HepG2 (cell line): ENCODE data around the gene KATNAL2. TPM values are rescaled to one million over a fixed set of nuclear protein-coding genes. Genes with fewer than 3 reads are reported as not detected.

Experiments used
- ATAC-seq: fragments of 200-7000 bp; cut with Tn5 transposase; 3 replicates; pipeline ENCODE4 v1.9.1; 2020; ENCODE audit warnings: mild to moderate bottlenecking, moderate library complexity
- BruUV-seq: library from RNA; stranded (reverse); fragments of 400-500 nt; replicated peaks from 2 replicates; lab custom pipeline; 2021; lab: Mats Ljungman, UMichigan
- CTCF ChIA-PET: fragments of 300-600 bp; formaldehyde crosslinking; extraction: SDS; loops from one replicate; lab custom pipeline; 2021; ENCODE audit warnings: low total read pairs, inconsistent platforms, low intra/inter-chr PET ratio; lab: Yijun Ruan, JAX
- POLR2A ChIA-PET: fragments of 350-600 bp; sonication (Branson Sonifier 250); formaldehyde crosslinking; loops from one replicate; lab custom pipeline; 2020; ENCODE audit warnings: antibody characterized with exemption, inconsistent platforms; lab: Yijun Ruan, JAX
- DNase-seq: peaks from one replicate; pipeline ENCODE4 v3.0.0-alpha.2; 2015; ENCODE audit warnings: low spot score
- FAIRE-seq: peaks from 3 replicates; lab custom pipeline; 2011; peaks lifted over from hg19 to GRCh38; lab: Jason Lieb, UNC
- H2AFZ ChIP-seq: one replicate; pipeline ENCODE4 v1.6.1; 2011; ENCODE audit warnings: low read length, inconsistent platforms
- H3K27ac ChIP-seq: fragments of 300-600 bp; 3 replicates; pipeline ENCODE4 v1.8.0; 2011; ENCODE audit warnings: mixed run types, mild to moderate bottlenecking, mixed read lengths, low read length, inconsistent platforms; ENCODE audit not compliant: insufficient read depth; ENCODE audit errors: extremely low read length
- H3K27me3 ChIP-seq, 2 experiments: fragments of 200-600 bp in 1 of 2; 2 replicates in 1 of 2; 3 replicates in 1 of 2; pipeline versions ENCODE4 v1.6.0 to v1.8.0; 2011; ENCODE audit warnings: low read length in 2 of 2, mild to moderate bottlenecking in 2 of 2, moderate library complexity in 2 of 2, inconsistent platforms in 1 of 2; ENCODE audit not compliant: insufficient read depth in 2 of 2, control insufficient read depth in 1 of 2
- H3K36me3 ChIP-seq, 2 experiments: fragments of 200-600 bp in 1 of 2; replicated peaks in 1 of 2; 2 replicates in 1 of 2; 3 replicates in 1 of 2; pipeline versions ENCODE4 v1.5.1 to v1.8.0; 2011; ENCODE audit warnings: low read length in 2 of 2, inconsistent platforms in 1 of 2; ENCODE audit not compliant: insufficient read depth in 2 of 2, control insufficient read depth in 1 of 2
- H3K4me1 ChIP-seq: 2 replicates; pipeline ENCODE4 v1.5.1; 2012; ENCODE audit warnings: low read length, inconsistent platforms; ENCODE audit not compliant: insufficient read depth
- H3K4me2 ChIP-seq: 2 replicates; pipeline ENCODE4 v1.6.0; 2011; ENCODE audit warnings: low read depth, low read length, inconsistent platforms
- H3K4me3 ChIP-seq, 3 experiments: fragments of 200-600 bp in 1 of 3; sonication (generic), shearing (Covaris generic) in 1 of 3; replicated peaks in 1 of 3; 2 replicates each; pipeline ENCODE4 v1.5.1; 2011 to 2016; ENCODE audit warnings: low read length in 3 of 3, inconsistent platforms in 2 of 3, low read depth in 2 of 3, mild to moderate bottlenecking in 2 of 3, control low read depth in 1 of 3, mixed read lengths in 1 of 3; ENCODE audit not compliant: insufficient read depth in 1 of 3
- H3K79me2 ChIP-seq: one replicate; pipeline ENCODE4 v1.6.1; 2011; ENCODE audit warnings: low read length, inconsistent platforms; ENCODE audit not compliant: insufficient read depth
- H3K9ac ChIP-seq: 2 replicates; pipeline ENCODE4 v1.6.0; 2011; ENCODE audit warnings: mild to moderate bottlenecking, low read depth, low read length, inconsistent platforms; ENCODE audit not compliant: insufficient read depth
- H3K9me3 ChIP-seq: 2 replicates; pipeline ENCODE4 v1.5.1; 2012; ENCODE audit warnings: mild to moderate bottlenecking, low read length
- H4K20me1 ChIP-seq: 2 replicates; pipeline ENCODE4 v1.6.0; 2011; ENCODE audit warnings: inconsistent platforms, mild to moderate bottlenecking, low read length, moderate library complexity; ENCODE audit not compliant: insufficient read depth
- CHD4 ChIP-seq: fragments of 200-600 bp; sonication (generic); IDR thresholded peaks from 2 replicates; pipeline ENCODE4 v1.7.0; 2017; ENCODE audit warnings: mild to moderate bottlenecking, low read length, borderline replicate concordance
- ELF3 ChIP-seq: IDR thresholded peaks from 2 replicates; pipeline ENCODE4 v1.6.1; 2016; ENCODE audit warnings: missing genetic modification reagents, missing compliant biosample characterization
- FOXM1 ChIP-seq: sonication (generic); formaldehyde crosslinking; IDR thresholded peaks from 2 replicates; pipeline ENCODE4 v1.5.0; 2020; ENCODE audit warnings: missing genetic modification reagents
- PBX2 ChIP-seq: IDR thresholded peaks from 2 replicates; pipeline ENCODE4 v1.6.1; 2016; ENCODE audit warnings: control low read depth
- PRMT3 ChIP-seq: sonication (generic); formaldehyde crosslinking; IDR thresholded peaks from 2 replicates; pipeline ENCODE4 v1.8.1; 2022; ENCODE audit warnings: low read depth, mild to moderate bottlenecking, moderate library complexity, missing genetic modification reagents, borderline replicate concordance
- RFX3 ChIP-seq: IDR thresholded peaks from 2 replicates; pipeline ENCODE4 v1.6.1; 2016; ENCODE audit warnings: missing biosample characterization, missing genetic modification reagents
- SIX4 ChIP-seq: sonication (generic); formaldehyde crosslinking; IDR thresholded peaks from 2 replicates; pipeline ENCODE4 v1.4.0; 2020; ENCODE audit warnings: missing genetic modification reagents
- ZBTB38 ChIP-seq: sonication (generic); formaldehyde crosslinking; IDR thresholded peaks from 2 replicates; pipeline ENCODE4 v1.5.1; 2020; ENCODE audit warnings: mild to moderate bottlenecking, missing genetic modification reagents
- ZNF44 ChIP-seq: sonication (generic); formaldehyde crosslinking; IDR thresholded peaks from 2 replicates; pipeline ENCODE4 v1.5.1; 2020; ENCODE audit warnings: mild to moderate bottlenecking, missing genetic modification reagents
- ZNF749 ChIP-seq: sonication (generic); formaldehyde crosslinking; IDR thresholded peaks from 2 replicates; pipeline ENCODE4 v1.8.0; 2022; ENCODE audit warnings: mild to moderate bottlenecking, missing genetic modification reagents, moderate library complexity, borderline replicate concordance
- WGBS: methylation state at CpG from one replicate; pipeline ENCODE4 v1.1.6; 2017; ENCODE audit warnings: low lambda C conversion rate; 5-methylcytosine and 5-hydroxymethylcytosine counted together
- in situ Hi-C: cut with HindIII; loops from 2 replicates; pipeline ENCODE4 v1.10.0; 2017; ENCODE audit warnings: low pct_unique_long_range_greater_than_20kb; ENCODE audit not compliant: extremely low pct_ligation_motif_present
- intact Hi-C: fragments of 100-400 bp; cut with micrococcal nuclease; formaldehyde crosslinking; loops from one replicate; pipeline ENCODE4 v1.10.0; 2022; ENCODE audit not compliant: unreplicated experiment
- polyA plus RNA-seq, 8 experiments: library from polyadenylated mRNA; depleted of rRNA in 3 of 8; stranded (reverse) in 7 of 8; unstranded in 1 of 8; fragments of >200 nt; fragmentation: Illumina TruSeq in 4 of 8; extraction: Trizol in 4 of 8; gene quantifications; 2 replicates each; pipeline versions ENCODE4 v1.2.1 to v1.2.3, GENCODE V29; 2011 to 2016; ENCODE audit warnings: low read depth in 4 of 8, missing spikeins in 1 of 8, mixed read lengths in 1 of 8; ENCODE audit not compliant: insufficient read depth in 1 of 8
- total RNA-seq, 5 experiments: library from RNA; depleted of rRNA; stranded (reverse); fragments of >200 nt; fragmentation: Illumina TruSeq; extraction: Trizol; gene quantifications; 2 replicates each; pipeline ENCODE4 v1.2.3, GENCODE V29; 2016; ENCODE audit warnings: low read depth in 1 of 5

KATNAL2 gene
- total and polyA plus RNA-seq, 2 of the 13 experiments (the other 11 are each of a cell fraction or from before 2014, with no cell fraction given) = not detected

DNA sequence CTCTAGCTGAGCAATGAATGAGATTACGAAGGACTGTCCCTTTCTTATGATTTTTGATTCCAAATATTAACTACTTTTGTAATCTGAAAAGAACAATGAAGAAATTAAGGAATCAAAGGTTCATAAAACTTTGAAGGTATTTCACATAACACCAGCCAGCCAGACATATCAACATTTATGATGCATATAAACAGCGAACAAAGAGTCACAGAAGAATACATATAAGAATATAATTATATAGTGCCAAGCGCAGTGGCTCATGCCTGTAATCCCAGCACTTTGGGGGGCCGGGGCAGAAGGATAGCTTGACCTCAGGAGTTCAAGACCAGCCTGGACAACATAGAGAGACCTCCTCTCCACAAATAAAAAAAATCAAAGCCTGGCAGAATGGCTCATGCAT, 34.2 kb upstream of the KATNAL2 start (continued):
- TF ChIP-seq RFX3 (no peak), ZNF44 (no peak), FOXM1 (CRISPR knock-in tag) (no peak), ZNF749 (no peak), ZBTB38 (CRISPR knock-in tag) (no peak), PRMT3 (no peak), SIX4 (no peak)

GRCh38 chr18:46886893-46887292, 30.5 kb upstream of the KATNAL2 start:
- Histone ChIP-seq H3K27ac (no peak overlapping the region), H3K4me2 (no peak overlapping the region), H3K9ac (no peak overlapping the region), H3K4me3 (no peak overlapping the region), H4K20me1 (0 out of 2 replicates have a peak, but pooled peaks cover 4% of the 10 kb centered on the region), H3K27me3 (no peaks in the 10 kb centered on the region), H3K79me2 (peaks cover 10% of the 10 kb centered on the region), H2AFZ (no peak overlapping the region), H3K36me3 (peaks cover 8 to 27% of the 10 kb centered on the region in 2 experiments; a peak in 3 of 5 replicates), H3K4me1 (no peaks in the 10 kb centered on the region), H3K9me3 (peaks cover 26% of the 10 kb centered on the region)
- intact Hi-C loops = no loop called here
- DNase-seq = no peak
- in situ Hi-C loops = no loop called here
- 97% methylated on average over 2 of the region's 2 CpGs for WGBS
- TF ChIP-seq PBX2 (no peak), CHD4 (no peak), ELF3 (CRISPR knock-in tag) (no peak)
- BruUV-seq = no TSS peak
- ChIA-PET CTCF (no interaction called here), POLR2A (no interaction called here)
- ATAC-seq = no peak
- FAIRE-seq = no peak
